MM.1S (cell line): ENCODE measurements around the gene CFAP97D1.
A peak's percentile ranks its signal among the peaks of the same experiment; 100 is the strongest.

Source experiments
- DNase-seq: peaks from one replicate; pipeline ENCODE4 v3.0.0-alpha.2; 2015
- H2AFZ ChIP-seq: fragments of 300-600 bp; sonication (generic); 2 replicates; pipeline ENCODE4 v1.6.0; 2016; ENCODE audit warnings: antibody characterized with exemption, low read length
- H3F3A ChIP-seq: fragments of 300-600 bp; sonication (generic); 2 replicates; pipeline ENCODE4 v1.6.1; 2016; ENCODE audit warnings: mild to moderate bottlenecking, antibody characterized with exemption, low read length, moderate library complexity, mixed read lengths; ENCODE audit not compliant: insufficient read depth
- H3K27ac ChIP-seq: fragments of 300-600 bp; sonication (generic); 2 replicates; pipeline ENCODE4 v1.5.1; 2016; ENCODE audit warnings: mild to moderate bottlenecking, low read length
- H3K27me3 ChIP-seq: fragments of 300-600 bp; sonication (generic); replicated peaks from 2 replicates; pipeline ENCODE4 v1.6.0; 2016; ENCODE audit warnings: low read length; ENCODE audit not compliant: insufficient read depth
- H3K36me3 ChIP-seq: fragments of 300-600 bp; sonication (generic); replicated peaks from 2 replicates; pipeline ENCODE4 v1.6.1; 2016; ENCODE audit warnings: mild to moderate bottlenecking, low read length, mixed read lengths; ENCODE audit not compliant: insufficient read depth
- H3K4me1 ChIP-seq: fragments of 300-600 bp; sonication (generic); 2 replicates; pipeline ENCODE4 v1.6.1; 2016; ENCODE audit warnings: low read length, mixed read lengths
- H3K4me2 ChIP-seq: fragments of 300-600 bp; sonication (generic); 2 replicates; pipeline ENCODE4 v1.6.0; 2016; ENCODE audit warnings: low read depth, low read length
- H3K4me3 ChIP-seq: fragments of 300-600 bp; sonication (generic); 2 replicates; pipeline ENCODE4 v1.5.1; 2016; ENCODE audit warnings: low read length, mixed read lengths
- H3K79me2 ChIP-seq: fragments of 300-600 bp; sonication (generic); 2 replicates; pipeline ENCODE4 v1.6.1; 2016; ENCODE audit warnings: mixed run types, low read length, mixed read lengths
- H3K9ac ChIP-seq: fragments of 300-600 bp; sonication (generic); 2 replicates; pipeline ENCODE4 v1.6.1; 2016; ENCODE audit warnings: low read length, mixed read lengths
- H3K9me2 ChIP-seq: fragments of 300-600 bp; sonication (generic); replicated peaks from 2 replicates; pipeline ENCODE4 v1.6.1; 2016; ENCODE audit warnings: mild to moderate bottlenecking, low read length, mixed read lengths; ENCODE audit not compliant: insufficient read depth
- H3K9me3 ChIP-seq: fragments of 300-600 bp; sonication (generic); replicated peaks from 2 replicates; pipeline ENCODE4 v1.6.1; 2016; ENCODE audit warnings: mild to moderate bottlenecking, low read length, mixed read lengths; ENCODE audit not compliant: insufficient read depth
- H4K20me1 ChIP-seq: fragments of 300-600 bp; sonication (generic); 2 replicates; pipeline ENCODE4 v1.6.1; 2016; ENCODE audit warnings: mild to moderate bottlenecking, low read length, moderate library complexity, mixed read lengths; ENCODE audit not compliant: insufficient read depth
- CTCF ChIP-seq: fragments of 300-600 bp; sonication (generic); IDR thresholded peaks from 2 replicates; pipeline ENCODE4 v1.5.1; 2016; ENCODE audit warnings: antibody characterized with exemption, low read length, mixed read lengths
- EZH2 ChIP-seq: fragments of 300-600 bp; sonication (generic); optimal IDR thresholded peaks from 2 replicates; pipeline ENCODE3; 2017; ENCODE audit warnings: low read depth, mild to moderate bottlenecking, antibody characterized with exemption, low read length, mixed read lengths
- EZH2phosphoT487 ChIP-seq: fragments of 300-600 bp; sonication (generic); IDR thresholded peaks from 2 replicates; pipeline ENCODE4 v1.6.1; 2018; ENCODE audit warnings: antibody characterized with exemption, low read length

CFAP97D1 gene

GRCh38 chr17:43772877-43773648 is 7.2 kb upstream of the CFAP97D1 start:
- Histone ChIP-seq H3F3A (no peaks in the 10 kb centered on the region), H3K9me2 (no peaks in the 10 kb centered on the region), H3K27ac (no peak overlapping the region), H2AFZ (no peak overlapping the region), H3K4me1 (peaks cover 8% of the 10 kb centered on the region), H3K4me3 (no peak overlapping the region), H3K79me2 (no peaks in the 10 kb centered on the region), H3K36me3 (no peaks in the 10 kb centered on the region), H3K4me2 (no peak overlapping the region), H3K27me3 (no peaks in the 10 kb centered on the region), H3K9me3 (no peaks in the 10 kb centered on the region), H3K9ac (no peak overlapping the region), H4K20me1 (no peaks in the 10 kb centered on the region)
- TF ChIP-seq CTCF, result no peak
- no peak for DNase-seq

GRCh38 chr17:43774304-43775250 is 5.7 kb upstream of the CFAP97D1 start:
- H2AFZ ChIP-seq, result no peak overlapping the region
- peaks cover 5% of the 10 kb centered on the region for H3K27me3 ChIP-seq
- no peaks in the 10 kb centered on the region for H3K9me3 ChIP-seq
- H3K36me3 ChIP-seq, result no peaks in the 10 kb centered on the region
- no peak for TF ChIP-seq CTCF
- no peak for TF ChIP-seq EZH2
- no peak overlapping the region for H3K4me2 ChIP-seq
- no peaks in the 10 kb centered on the region for H4K20me1 ChIP-seq
- H3K4me3 ChIP-seq, result no peak overlapping the region
- H3K4me1 ChIP-seq, result peaks cover 5% of the 10 kb centered on the region; the same call in 1 of the 2 replicates
- no peak overlapping the region for H3K27ac ChIP-seq
- H3K9me2 ChIP-seq, result no peaks in the 10 kb centered on the region
- no peaks in the 10 kb centered on the region for H3F3A ChIP-seq
- H3K9ac ChIP-seq, result no peak overlapping the region
- DNase-seq, result no peak
- H3K79me2 ChIP-seq, result no peaks in the 10 kb centered on the region

GRCh38 chr17:43778337-43779144 is 1.7 kb upstream of the CFAP97D1 start, which contains the start of gene DUSP3:
Gene DUSP3, minus strand, starts transcription at chr17:43778977. Its CDS starts 53 bp downstream, at chr17:43778924.
- peaks cover 5% of the 10 kb centered on the region; the same call in 1 of the 2 replicates for H3K4me1 ChIP-seq
- H3K4me3 ChIP-seq, result peak within 1 kb of the TSS; percentile 94
- no peaks in the 10 kb centered on the region for H3K79me2 ChIP-seq
- peak within 1 kb of the TSS; percentile 79 for H3K9ac ChIP-seq
- no peaks in the 10 kb centered on the region for H3K9me2 ChIP-seq
- H4K20me1 ChIP-seq, result no peaks in the 10 kb centered on the region
- H3K4me2 ChIP-seq, result peak within 1 kb of the TSS; percentile 97
- DNase-seq, result peak; percentile 64
- H3K36me3 ChIP-seq, result no peaks in the 10 kb centered on the region
- peak within 1 kb of the TSS; percentile 85 for H2AFZ ChIP-seq
- no peak for TF ChIP-seq CTCF
- TF ChIP-seq EZH2phosphoT487, result no peak
- no peak for TF ChIP-seq EZH2
- H3K27ac ChIP-seq, result peak within 1 kb of the TSS; percentile 31; the same call in 1 of the 2 replicates
- H3K27me3 ChIP-seq, result peaks cover 45% of the 10 kb centered on the region
- no peaks in the 10 kb centered on the region for H3F3A ChIP-seq
- no peaks in the 10 kb centered on the region for H3K9me3 ChIP-seq
